ENCODE data around the gene PRDM10.
"Not testable (repeated sequence)": the region's sequence is repeated elsewhere in the genome, so short reads cannot be mapped to it uniquely, and the experiment has no call there.

PRDM10 gene

GRCh38 chr11:129968591-129969419, 33.8 kb downstream of the PRDM10 start:
- Mint-ChIP-seq H3K27me3 (no peaks in the 10 kb centered on the region), H3K9me3 (no peaks in the 10 kb centered on the region), H3K36me3 (ENCODE audit: insufficient read depth) (peaks cover 12% of the 10 kb centered on the region), H3K4me1 (peaks cover 7% of the 10 kb centered on the region), H3K27ac (ENCODE audit: low read depth) (no peak overlapping the region), H3K4me3 (no peak overlapping the region)
- DNase-seq (ENCODE audit: low spot score in 2 of 2), result no peak
- ATAC-seq (replicated peaks; ENCODE audit: extremely low read depth, poor library complexity, severe bottlenecking), result no peak

DNA sequence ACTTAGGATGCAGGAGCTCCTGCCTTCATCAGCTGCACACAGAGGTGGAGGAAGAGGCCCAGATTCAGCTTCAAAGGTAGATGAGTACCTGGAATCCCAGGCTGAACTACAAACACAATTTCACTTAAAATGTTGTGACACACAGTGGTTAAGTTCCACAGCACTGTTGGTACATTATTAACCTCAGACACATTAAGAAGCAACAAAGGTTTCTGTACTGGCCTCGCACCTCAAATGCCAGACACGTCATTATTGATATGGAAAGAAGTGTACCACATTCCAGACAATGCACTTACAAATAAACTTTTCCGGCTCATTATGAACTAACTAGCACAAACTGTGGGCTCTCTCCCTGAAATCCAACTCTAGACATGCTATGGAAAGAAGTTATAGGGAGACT, 34.6 kb downstream of the PRDM10 start:
- Mint-ChIP-seq H3K36me3 (ENCODE audit: insufficient read depth) (peaks cover 14% of the 10 kb centered on the region), H3K9me3 (no peaks in the 10 kb centered on the region), H3K27me3 (no peaks in the 10 kb centered on the region), H3K27ac (ENCODE audit: low read depth) (no peak overlapping the region), H3K4me3 (no peak overlapping the region), H3K4me1 (peaks cover 12% of the 10 kb centered on the region)
- ATAC-seq (replicated peaks; ENCODE audit: extremely low read depth, poor library complexity, severe bottlenecking) (no peak), DNase-seq (ENCODE audit: low spot score in 2 of 2) (no peak)

- Mint-ChIP-seq H3K27me3 (no peaks in the 10 kb centered on the region), H3K4me1 (peaks cover 12% of the 10 kb centered on the region), H3K27ac (ENCODE audit: low read depth) (no peak overlapping the region), H3K9me3 (no peaks in the 10 kb centered on the region), H3K4me3 (no peak overlapping the region), H3K36me3 (ENCODE audit: insufficient read depth) (peaks cover 12% of the 10 kb centered on the region)
- ATAC-seq (replicated peaks; ENCODE audit: extremely low read depth, poor library complexity, severe bottlenecking) (no peak), DNase-seq (ENCODE audit: low spot score in 2 of 2) (no peak)
Measured at GRCh38 chr11:129965248-129965647, 37.4 kb downstream of the PRDM10 start.

GRCh38 chr11:129960216-129961214, 42.1 kb downstream of the PRDM10 start:
- no peak for DNase-seq (ENCODE audit: low spot score in 2 of 2)
- peaks cover 9% of the 10 kb centered on the region for H3K36me3 Mint-ChIP-seq (ENCODE audit: insufficient read depth)
- no peak overlapping the region for H3K27ac Mint-ChIP-seq (ENCODE audit: low read depth)
- H3K9me3 Mint-ChIP-seq, result no peaks in the 10 kb centered on the region
- ATAC-seq (replicated peaks; ENCODE audit: extremely low read depth, poor library complexity, severe bottlenecking), result no peak
- H3K4me1 Mint-ChIP-seq, result peaks cover 12% of the 10 kb centered on the region
- H3K27me3 Mint-ChIP-seq, result no peaks in the 10 kb centered on the region
- H3K4me3 Mint-ChIP-seq, result no peak overlapping the region

DNA sequence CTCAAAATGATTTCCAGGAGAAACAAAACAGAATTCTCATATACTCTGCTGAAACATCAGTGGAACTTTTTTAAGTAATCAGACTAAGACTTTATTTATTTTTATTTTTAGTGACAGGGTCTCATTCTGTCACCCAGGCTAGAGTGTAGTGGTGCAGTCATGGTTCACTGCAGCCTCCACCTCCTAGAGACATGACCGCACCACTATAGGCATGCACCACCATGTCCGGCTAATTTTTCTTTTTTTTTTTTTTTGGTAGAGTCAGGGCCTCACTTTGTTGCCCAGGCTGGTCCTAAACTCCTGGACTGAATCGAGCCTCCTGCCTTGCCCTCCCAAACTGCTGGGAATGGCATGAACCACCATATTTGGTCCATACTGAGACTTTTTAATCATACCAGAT, 42.9 kb downstream of the PRDM10 start:
- H3K9me3 Mint-ChIP-seq, result no peaks in the 10 kb centered on the region
- no peaks in the 10 kb centered on the region for H3K27me3 Mint-ChIP-seq
- ATAC-seq (replicated peaks; ENCODE audit: extremely low read depth, poor library complexity, severe bottlenecking) (no peak), DNase-seq (ENCODE audit: low spot score in 2 of 2) (no peak)
- H3K4me3 Mint-ChIP-seq, result no peak overlapping the region
- no peak overlapping the region for H3K27ac Mint-ChIP-seq (ENCODE audit: low read depth)
- H3K36me3 Mint-ChIP-seq (ENCODE audit: insufficient read depth), result peaks cover 11% of the 10 kb centered on the region
- H3K4me1 Mint-ChIP-seq, result peaks cover 12% of the 10 kb centered on the region

GRCh38 chr11:129955282-129955681, 47.4 kb downstream of the PRDM10 start:
- DNase-seq (ENCODE audit: low spot score in 2 of 2) (no peak), ATAC-seq (replicated peaks; ENCODE audit: extremely low read depth, poor library complexity, severe bottlenecking) (no peak)
- Mint-ChIP-seq H3K4me1 (no peaks in the 10 kb centered on the region), H3K27me3 (no peaks in the 10 kb centered on the region), H3K36me3 (ENCODE audit: insufficient read depth) (peaks cover 7% of the 10 kb centered on the region), H3K27ac (ENCODE audit: low read depth) (no peak overlapping the region), H3K9me3 (no peaks in the 10 kb centered on the region), H3K4me3 (no peak overlapping the region)

DNA sequence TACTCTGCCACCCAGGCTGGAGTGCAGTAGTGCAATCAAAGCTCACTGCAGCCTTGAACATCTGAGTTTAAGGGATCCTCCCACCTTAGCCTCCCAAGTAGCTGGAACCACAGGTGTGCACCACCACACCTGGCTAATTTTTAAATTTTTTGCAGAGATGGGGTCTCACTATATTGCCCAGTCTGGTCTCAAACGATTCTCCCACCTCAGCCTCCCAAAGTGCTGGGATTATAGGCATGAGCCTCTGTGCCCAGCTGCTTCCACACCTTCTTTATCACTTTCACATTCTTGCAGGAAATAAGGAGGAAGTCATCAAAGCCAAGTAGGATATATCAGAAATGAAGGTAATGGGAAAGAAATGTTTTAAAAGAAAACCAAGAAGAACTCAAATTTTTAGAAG, 47.9 kb downstream of the PRDM10 start:
- ATAC-seq (replicated peaks; ENCODE audit: extremely low read depth, poor library complexity, severe bottlenecking); H3K4me3 Mint-ChIP-seq; H3K27me3 Mint-ChIP-seq; DNase-seq (ENCODE audit: low spot score in 2 of 2); H3K27ac Mint-ChIP-seq (ENCODE audit: low read depth); H3K9me3 Mint-ChIP-seq; H3K4me1 Mint-ChIP-seq; H3K36me3 Mint-ChIP-seq (ENCODE audit: insufficient read depth): not testable (repeated sequence)

DNA sequence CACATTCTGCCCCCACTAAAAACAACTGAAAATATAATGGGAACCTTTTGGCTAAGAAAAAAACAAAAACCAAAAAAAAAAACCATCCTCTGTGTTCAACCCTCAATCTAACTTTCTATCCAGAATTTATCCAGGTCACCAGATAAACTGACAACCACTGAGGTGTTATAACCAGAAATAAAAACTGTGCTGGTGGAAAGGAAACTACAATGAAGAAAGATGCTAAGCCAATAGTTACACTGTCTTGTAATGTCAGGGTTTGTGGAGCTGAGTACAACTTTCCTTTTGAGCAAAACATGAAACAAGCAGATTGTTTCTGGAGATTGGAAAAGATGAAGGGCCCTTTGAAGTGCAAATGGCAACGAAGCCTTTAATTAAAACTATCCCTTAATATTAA, 50.8 kb downstream of the PRDM10 start:
- DNase-seq (ENCODE audit: low spot score in 2 of 2) (no peak), ATAC-seq (replicated peaks; ENCODE audit: extremely low read depth, poor library complexity, severe bottlenecking) (no peak)
- Mint-ChIP-seq H3K4me3 (no peak overlapping the region), H3K36me3 (ENCODE audit: insufficient read depth) (peaks cover 2% of the 10 kb centered on the region), H3K27me3 (no peaks in the 10 kb centered on the region), H3K9me3 (no peaks in the 10 kb centered on the region), H3K27ac (ENCODE audit: low read depth) (no peak overlapping the region), H3K4me1 (no peaks in the 10 kb centered on the region)

DNA sequence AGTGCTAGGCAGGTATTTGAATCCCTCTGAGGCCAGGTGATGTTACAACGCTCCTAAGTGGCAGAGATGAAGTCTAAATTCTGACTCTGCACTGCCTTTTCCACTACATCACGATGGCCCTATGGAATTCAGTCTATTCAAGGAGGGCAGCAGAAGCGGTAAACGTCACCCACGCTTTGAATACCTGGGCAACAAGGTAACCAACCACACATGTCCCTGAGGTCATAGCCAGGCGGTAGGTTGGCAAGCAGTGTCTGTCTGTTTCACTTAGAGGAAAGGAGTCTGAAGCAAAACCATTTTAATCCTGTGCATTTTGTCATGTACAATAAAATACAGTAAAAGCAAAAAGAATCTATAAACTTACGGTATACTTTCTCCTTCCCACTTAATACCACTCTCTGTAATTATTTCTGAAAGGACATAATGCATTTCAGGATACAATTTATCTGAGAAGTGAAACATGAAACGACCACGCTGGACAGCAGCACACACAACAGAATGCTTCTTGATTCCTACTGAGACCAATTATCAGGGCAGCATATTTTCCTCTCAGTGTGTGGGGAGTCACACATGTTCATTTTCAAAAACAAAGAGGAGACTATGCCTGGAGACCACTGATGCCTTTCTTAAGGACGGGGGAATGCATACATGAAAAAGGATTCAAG, 51.3 kb downstream of the PRDM10 start:
- no peak for ATAC-seq (replicated peaks; ENCODE audit: extremely low read depth, poor library complexity, severe bottlenecking)
- Mint-ChIP-seq H3K9me3 (no peaks in the 10 kb centered on the region), H3K36me3 (ENCODE audit: insufficient read depth) (peaks cover 2% of the 10 kb centered on the region), H3K4me1 (no peaks in the 10 kb centered on the region), H3K27me3 (no peaks in the 10 kb centered on the region), H3K4me3 (no peak overlapping the region), H3K27ac (ENCODE audit: low read depth) (no peak overlapping the region)
- DNase-seq (ENCODE audit: low spot score in 2 of 2), result no peak

DNA sequence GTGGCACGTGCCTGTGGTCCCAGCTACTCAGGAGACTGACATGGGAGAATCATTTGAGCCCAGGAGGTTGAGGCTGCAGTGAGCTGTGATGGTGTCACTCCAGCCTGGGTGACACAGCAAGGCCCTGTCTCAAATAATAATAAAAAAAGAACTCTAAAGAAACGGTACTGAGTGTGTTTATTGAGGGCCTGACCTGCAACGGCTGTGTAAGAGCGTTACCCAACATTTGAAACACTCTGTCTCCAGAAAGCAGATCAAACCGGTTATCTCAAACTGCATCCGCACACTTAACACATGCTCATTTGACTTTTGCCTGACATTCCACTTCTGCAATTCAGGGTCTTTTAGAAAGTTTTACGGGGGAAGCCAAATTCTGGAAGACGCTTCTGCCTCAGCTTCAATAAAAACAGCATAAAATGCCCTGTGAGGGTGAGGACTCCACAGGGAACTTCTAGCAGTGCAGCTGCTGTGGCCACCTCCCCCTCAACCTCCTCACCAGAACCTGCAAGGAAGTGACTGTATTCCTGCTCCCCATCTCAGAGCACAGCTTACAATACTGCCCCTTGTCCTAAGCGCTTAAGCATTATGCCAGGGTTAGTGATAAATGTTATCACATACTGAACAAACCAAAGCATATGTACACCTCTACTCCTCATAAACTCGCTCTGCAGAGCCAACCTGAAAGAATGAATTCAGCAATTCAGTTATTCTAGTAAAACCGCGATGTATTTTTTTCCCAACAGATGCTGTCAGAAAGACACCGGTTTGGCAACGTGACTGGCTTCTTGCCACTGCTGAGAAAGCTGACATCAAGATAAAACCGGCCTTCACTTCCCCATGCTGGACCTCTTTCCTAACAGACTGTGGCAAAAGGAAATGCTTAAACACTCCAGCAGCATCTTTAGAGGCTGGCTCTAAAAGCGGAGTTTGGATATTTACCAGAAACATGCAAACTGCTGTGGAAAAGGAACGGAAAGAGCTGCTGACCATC, 52.2 kb downstream of the PRDM10 start:
- no peaks in the 10 kb centered on the region for H3K9me3 Mint-ChIP-seq
- ATAC-seq (replicated peaks; ENCODE audit: extremely low read depth, poor library complexity, severe bottlenecking) (no peak), DNase-seq (ENCODE audit: low spot score in 2 of 2) (no peak)
- H3K27me3 Mint-ChIP-seq, result no peaks in the 10 kb centered on the region
- peaks cover 5% of the 10 kb centered on the region for H3K36me3 Mint-ChIP-seq (ENCODE audit: insufficient read depth)
- no peaks in the 10 kb centered on the region for H3K4me1 Mint-ChIP-seq
- H3K4me3 Mint-ChIP-seq, result no peak overlapping the region
- H3K27ac Mint-ChIP-seq (ENCODE audit: low read depth), result no peak overlapping the region

GRCh38 chr11:129948926-129949466, 53.6 kb downstream of the PRDM10 start:
- no peaks in the 10 kb centered on the region for H3K27me3 Mint-ChIP-seq
- no peak for ATAC-seq (replicated peaks; ENCODE audit: extremely low read depth, poor library complexity, severe bottlenecking)
- no peak for DNase-seq (ENCODE audit: low spot score in 2 of 2)
- H3K9me3 Mint-ChIP-seq, result no peaks in the 10 kb centered on the region
- H3K4me1 Mint-ChIP-seq, result no peaks in the 10 kb centered on the region
- peaks cover 6% of the 10 kb centered on the region for H3K36me3 Mint-ChIP-seq (ENCODE audit: insufficient read depth)
- no peak overlapping the region for H3K4me3 Mint-ChIP-seq
- no peak overlapping the region for H3K27ac Mint-ChIP-seq (ENCODE audit: low read depth)
